Large intestine (tissue), 3 donors: Measurements from ENCODE around the gene LEMD2. TPM values are rescaled to one million over a fixed set of nuclear protein-coding genes. Genes with fewer than 3 reads are reported as not detected.

ENCODE experiments used
- DNase-seq, 2 donors: peaks; one replicate each; pipeline versions ENCODE4 v3.0.0 to v3.0.0-alpha.2; 2013
- H3K27ac ChIP-seq: one replicate; pipeline ENCODE4 v1.5.1; 2013; ENCODE audit warnings: low read length
- H3K27me3 ChIP-seq: 2 replicates; pipeline ENCODE4 v1.6.1; 2013; ENCODE audit warnings: low read length; ENCODE audit not compliant: control insufficient read depth, insufficient read depth
- H3K36me3 ChIP-seq: 2 replicates; pipeline ENCODE4 v1.6.1; 2013; ENCODE audit warnings: low read length; ENCODE audit not compliant: control insufficient read depth, insufficient read depth
- H3K4me1 ChIP-seq: one replicate; pipeline ENCODE4 v1.6.1; 2013; ENCODE audit warnings: low read length; ENCODE audit not compliant: control insufficient read depth, insufficient read depth
- H3K4me3 ChIP-seq: one replicate; pipeline ENCODE4 v1.5.1; 2013; ENCODE audit warnings: low read length
- H3K9me3 ChIP-seq: one replicate; pipeline ENCODE4 v1.6.1; 2013; ENCODE audit warnings: mild to moderate bottlenecking, low read depth, low read length, moderate library complexity; ENCODE audit not compliant: control insufficient read depth
- WGBS: methylation state at CpG from one replicate; pipeline ENCODE4 v1.1.5; 2013; ENCODE audit warnings: low lambda C conversion rate; ENCODE audit not compliant: insufficient coverage; 5-methylcytosine and 5-hydroxymethylcytosine counted together
- polyA plus RNA-seq: library from polyadenylated mRNA; unstranded; fragments of 120-200 nt; gene quantifications from one replicate; pipeline ENCODE4 v1.2.1, GENCODE V29; 2013

The LEMD2 gene
- polyA plus RNA-seq, 1 donor: 56.2 TPM

- Histone ChIP-seq H3K9me3 (peaks cover 10% of the 10 kb centered on the region), H3K27ac (no peak overlapping the region), H3K27me3 (no peaks in the 10 kb centered on the region), H3K4me3 (no peak overlapping the region), H3K4me1 (peaks cover 9% of the 10 kb centered on the region), H3K36me3 (no peaks in the 10 kb centered on the region)
- no peak for DNase-seq
- no CpG with 5 or more reads among the region's 21 CpGs for WGBS
Measured at GRCh38 chr6:33830635-33831240, 41.8 kb upstream of the LEMD2 start.

- H3K27ac ChIP-seq: no peak overlapping the region
- DNase-seq: no peak
- WGBS: no CpG with 5 or more reads among the region's 15 CpGs
Measured at GRCh38 chr6:33828764-33829731, 40.1 kb upstream of the LEMD2 start.

GRCh38 chr6:33828452-33828763 is 39.5 kb upstream of the LEMD2 start:
- no peaks in the 10 kb centered on the region for H3K36me3 ChIP-seq
- H3K27ac ChIP-seq: no peak overlapping the region
- H3K9me3 ChIP-seq: peaks cover 8% of the 10 kb centered on the region
- DNase-seq: no peak
- WGBS: no CpG with 5 or more reads among the region's 4 CpGs
- H3K4me3 ChIP-seq: no peak overlapping the region
- H3K4me1 ChIP-seq: peaks cover 14% of the 10 kb centered on the region
- no peaks in the 10 kb centered on the region for H3K27me3 ChIP-seq

More at GRCh38 chr6:33828764-33829731, 40.1 kb upstream of the LEMD2 start:
- H3K4me1 ChIP-seq: peaks cover 14% of the 10 kb centered on the region
- H3K27me3 ChIP-seq: no peaks in the 10 kb centered on the region
- no peak overlapping the region for H3K4me3 ChIP-seq
- no peaks in the 10 kb centered on the region for H3K36me3 ChIP-seq
- peaks cover 10% of the 10 kb centered on the region for H3K9me3 ChIP-seq

GRCh38 chr6:33827546-33828451 is 38.9 kb upstream of the LEMD2 start:
- no peaks in the 10 kb centered on the region for H3K27me3 ChIP-seq
- H3K9me3 ChIP-seq: peaks cover 2% of the 10 kb centered on the region
- peaks cover 14% of the 10 kb centered on the region for H3K4me1 ChIP-seq
- DNase-seq: no peak
- WGBS: 39% methylated on average over 3 of the region's 14 CpGs
- H3K36me3 ChIP-seq: no peaks in the 10 kb centered on the region
- H3K27ac ChIP-seq: no peak overlapping the region
- H3K4me3 ChIP-seq: no peak overlapping the region

- H3K36me3 ChIP-seq: no peaks in the 10 kb centered on the region
- no peak for DNase-seq
- H3K4me3 ChIP-seq: no peak overlapping the region
- no peak overlapping the region for H3K27ac ChIP-seq
- H3K4me1 ChIP-seq: peaks cover 14% of the 10 kb centered on the region
- no peaks in the 10 kb centered on the region for H3K9me3 ChIP-seq
- H3K27me3 ChIP-seq: no peaks in the 10 kb centered on the region
- no CpG with 5 or more reads among the region's 2 CpGs for WGBS
Measured at GRCh38 chr6:33826537-33826936, 37.6 kb upstream of the LEMD2 start.

GRCh38 chr6:33824461-33825154 is 35.7 kb upstream of the LEMD2 start:
- Histone ChIP-seq H3K36me3 (no peaks in the 10 kb centered on the region), H3K4me1 (peaks cover 14% of the 10 kb centered on the region), H3K27me3 (no peaks in the 10 kb centered on the region), H3K9me3 (no peaks in the 10 kb centered on the region), H3K4me3 (no peak overlapping the region), H3K27ac (no peak overlapping the region)
- DNase-seq: peak in 1 of 2 donors; percentile 32
- no CpG with 5 or more reads among the region's 15 CpGs for WGBS

- DNase-seq: no peak
- H3K36me3 ChIP-seq: no peaks in the 10 kb centered on the region
- WGBS: no CpG with 5 or more reads among the region's 2 CpGs
Measured at GRCh38 chr6:33823806-33824205, 34.9 kb upstream of the LEMD2 start.

GRCh38 chr6:33822575-33823395 is 33.9 kb upstream of the LEMD2 start:
- no peaks in the 10 kb centered on the region for H3K9me3 ChIP-seq
- H3K4me3 ChIP-seq: no peak overlapping the region
- no peak for DNase-seq
- no peaks in the 10 kb centered on the region for H3K36me3 ChIP-seq
- no peaks in the 10 kb centered on the region for H3K27me3 ChIP-seq
- WGBS: 56% methylated on average over 2 of the region's 10 CpGs
- peaks cover 13% of the 10 kb centered on the region for H3K4me1 ChIP-seq
- H3K27ac ChIP-seq: no peak overlapping the region

More at GRCh38 chr6:33823806-33824205, 34.9 kb upstream of the LEMD2 start:
- Histone ChIP-seq H3K4me1 (peaks cover 14% of the 10 kb centered on the region), H3K27me3 (no peaks in the 10 kb centered on the region), H3K4me3 (no peak overlapping the region), H3K27ac (no peak overlapping the region), H3K9me3 (no peaks in the 10 kb centered on the region)

GRCh38 chr6:33820784-33821520 is 32.0 kb upstream of the LEMD2 start:
- Histone ChIP-seq H3K27ac (no peak overlapping the region), H3K27me3 (no peaks in the 10 kb centered on the region), H3K36me3 (no peaks in the 10 kb centered on the region), H3K4me1 (peaks cover 5% of the 10 kb centered on the region), H3K4me3 (no peak overlapping the region), H3K9me3 (no peaks in the 10 kb centered on the region)
- no peak for DNase-seq
- 60% methylated on average over 1 of the region's 7 CpGs for WGBS
